Transverse colon (tissue), 3 donors: ENCODE measurements around the gene FRAS1.

Experiments used
- POLR2A ChIP-seq: fragments of 450-650 bp; IDR thresholded peaks from one replicate; pipeline ENCODE4 v1.6.1; 2016; ENCODE audit warnings: antibody characterized with exemption, mild to moderate bottlenecking, moderate library complexity
- POLR2AphosphoS5 ChIP-seq, 3 donors: sonication (generic); formaldehyde crosslinking; IDR thresholded peaks; one replicate each; pipeline ENCODE4 v1.6.1; 2016; ENCODE audit warnings: antibody characterized with exemption in 3 of 3

DNA sequence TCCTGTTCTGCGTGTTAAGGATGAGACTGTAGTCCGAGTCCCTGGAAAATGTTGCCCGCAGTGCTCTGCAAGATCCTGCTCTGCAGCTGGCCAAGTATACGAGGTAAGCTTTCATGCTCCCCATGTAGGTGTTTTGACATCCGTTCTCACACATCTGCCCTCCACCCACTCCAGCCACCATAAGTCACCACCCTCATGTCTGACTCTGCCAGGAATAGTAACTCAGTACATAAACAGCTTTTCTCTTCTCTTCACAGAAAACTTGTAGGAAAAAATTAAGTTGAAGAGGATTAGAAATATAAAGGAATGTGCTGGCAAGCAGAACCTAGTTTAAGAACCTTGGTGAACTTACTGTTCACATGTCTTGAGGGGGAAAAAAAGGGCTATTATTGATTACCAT, 207.9 kb downstream of the FRAS1 start:
- no peak for TF ChIP-seq POLR2A
- no peak for TF ChIP-seq POLR2AphosphoS5 (IDR thresholded peaks at IDR 0.05)
